ENCODE data around the gene TBKBP1. TPM values are rescaled to one million over a fixed set of nuclear protein-coding genes. Genes with fewer than 3 reads are reported as not detected.

Gene TBKBP1
- total RNA-seq, 2 experiments from 2014 or later, result 2.4 to 3.0 TPM

DNA sequence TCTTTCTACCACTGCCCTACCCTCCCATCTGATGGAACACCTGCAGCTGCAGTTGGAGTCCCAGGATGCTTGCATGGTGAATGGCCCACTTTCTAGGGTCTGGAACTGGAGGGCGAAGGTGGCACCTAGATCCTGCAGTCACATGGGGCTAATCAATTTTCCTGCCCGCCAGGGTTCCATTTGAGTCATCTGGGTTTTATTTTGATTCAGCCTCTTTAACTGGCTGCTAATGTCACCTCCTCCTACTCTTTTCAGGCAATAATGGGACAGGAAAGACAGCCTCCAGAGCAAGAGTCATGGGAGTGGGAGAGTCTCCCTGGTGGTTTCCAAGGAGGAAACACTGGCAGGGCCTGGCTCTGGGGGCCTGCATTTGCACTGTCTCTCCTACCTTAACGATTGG is 3.8 kb upstream of the TBKBP1 start:
- ChIA-PET CTCF (no interaction called here), POLR2A (no interaction called here)
- DNase-seq (no peak), ATAC-seq (ENCODE audit: poor library complexity) (no peak)
- H3K36me3 ChIP-seq (ENCODE audit: insufficient read depth, low read length), result peaks cover 10% of the 10 kb centered on the region
- no peaks in the 10 kb centered on the region for H3K9me3 ChIP-seq (ENCODE audit: control insufficient read depth in 1 of 2, insufficient read depth in 1 of 2, low read length in 2 of 2)
- Mint-ChIP-seq H3K4me1 (ENCODE audit: low read depth) (peaks cover 13% of the 10 kb centered on the region), H3K9me3 (no peaks in the 10 kb centered on the region), H3K27ac (no peak overlapping the region), H3K36me3 (ENCODE audit: low read depth) (peaks cover 10% of the 10 kb centered on the region), H3K4me3 (no peak overlapping the region), H3K27me3 (no peaks in the 10 kb centered on the region)
- intact Hi-C loops (cut with DNase I, micrococcal nuclease), result no loop called here
- peaks cover 20% of the 10 kb centered on the region for H3K4me1 ChIP-seq (ENCODE audit: insufficient read depth, low read length)
- no peak overlapping the region for H3K27ac ChIP-seq (ENCODE audit: low read depth in 1 of 2, low read length in 2 of 2)
- H3K27me3 ChIP-seq (ENCODE audit: control insufficient read depth in 1 of 2, insufficient read depth in 2 of 2, low read length in 2 of 2), result no peaks in the 10 kb centered on the region
- no peak overlapping the region for H3K4me3 ChIP-seq (ENCODE audit: low read length)
- TF ChIP-seq, protein P1, sequence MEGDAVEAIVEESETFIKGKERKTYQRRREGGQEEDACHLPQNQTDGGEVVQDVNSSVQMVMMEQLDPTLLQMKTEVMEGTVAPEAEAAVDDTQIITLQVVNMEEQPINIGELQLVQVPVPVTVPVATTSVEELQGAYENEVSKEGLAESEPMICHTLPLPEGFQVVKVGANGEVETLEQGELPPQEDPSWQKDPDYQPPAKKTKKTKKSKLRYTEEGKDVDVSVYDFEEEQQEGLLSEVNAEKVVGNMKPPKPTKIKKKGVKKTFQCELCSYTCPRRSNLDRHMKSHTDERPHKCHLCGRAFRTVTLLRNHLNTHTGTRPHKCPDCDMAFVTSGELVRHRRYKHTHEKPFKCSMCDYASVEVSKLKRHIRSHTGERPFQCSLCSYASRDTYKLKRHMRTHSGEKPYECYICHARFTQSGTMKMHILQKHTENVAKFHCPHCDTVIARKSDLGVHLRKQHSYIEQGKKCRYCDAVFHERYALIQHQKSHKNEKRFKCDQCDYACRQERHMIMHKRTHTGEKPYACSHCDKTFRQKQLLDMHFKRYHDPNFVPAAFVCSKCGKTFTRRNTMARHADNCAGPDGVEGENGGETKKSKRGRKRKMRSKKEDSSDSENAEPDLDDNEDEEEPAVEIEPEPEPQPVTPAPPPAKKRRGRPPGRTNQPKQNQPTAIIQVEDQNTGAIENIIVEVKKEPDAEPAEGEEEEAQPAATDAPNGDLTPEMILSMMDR (IDR thresholded peaks at IDR 0.05), result no peak

DNA sequence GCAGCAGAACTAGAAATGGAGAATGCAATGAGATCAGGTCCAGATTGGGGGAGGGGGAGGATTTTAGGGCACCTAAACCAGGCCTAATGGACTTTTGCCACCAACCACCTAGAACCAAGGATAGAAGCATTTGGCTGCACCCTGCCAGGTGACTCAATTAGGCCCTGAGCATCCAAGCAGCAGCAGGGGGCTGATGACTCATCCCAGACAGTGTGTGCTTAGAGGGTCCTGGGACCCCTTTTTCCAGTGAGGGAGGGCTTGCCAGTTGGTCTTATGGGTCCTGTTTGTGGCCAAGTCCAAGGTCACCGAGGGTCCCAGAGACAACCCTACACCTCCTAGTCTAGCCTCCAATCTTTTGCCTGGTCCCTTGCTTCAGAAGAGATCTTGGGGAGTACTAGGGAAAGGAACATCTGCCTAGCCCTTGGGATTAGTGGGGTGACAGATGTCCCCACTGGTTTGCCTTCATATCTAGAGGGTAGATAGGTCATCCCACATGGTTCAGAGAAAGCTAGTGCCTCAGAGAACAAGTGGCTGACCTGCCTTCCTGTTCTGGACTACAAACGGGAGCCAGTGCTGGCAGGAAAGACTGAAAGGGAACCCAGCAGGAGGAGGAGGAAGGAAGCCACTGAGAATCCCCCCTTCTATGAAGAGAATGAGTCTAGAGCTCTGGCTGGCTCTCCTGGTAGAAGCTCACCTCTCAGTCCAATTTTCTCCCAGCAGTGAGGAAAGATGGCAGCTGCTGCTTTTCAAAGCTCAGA is 1.6 kb upstream of the TBKBP1 start:
- Mint-ChIP-seq H3K4me1 (ENCODE audit: low read depth) (peaks cover 22% of the 10 kb centered on the region), H3K27ac (no peak overlapping the region), H3K9me3 (no peaks in the 10 kb centered on the region), H3K36me3 (ENCODE audit: low read depth) (no peaks in the 10 kb centered on the region), H3K4me3 (peak overlapping the region; percentile 91), H3K27me3 (no peaks in the 10 kb centered on the region)
- peaks cover 36% of the 10 kb centered on the region for H3K4me1 ChIP-seq (ENCODE audit: insufficient read depth, low read length)
- ChIA-PET CTCF (interaction anchor here (0.8 to 1.5 kb wide), 2 partner anchors 22 to 40 kb away, joined by 3 to 4 read pairs; partner anchors contain the start of gene TBX21), POLR2A (interaction anchor here (1.1 to 1.5 kb wide), 2 partner anchors 16 to 43 kb away, joined by 4 to 6 read pairs; partner anchors contain the start of gene KPNB1)
- intact Hi-C loops (cut with DNase I, micrococcal nuclease), result no loop called here
- DNase-seq (no peak), ATAC-seq (ENCODE audit: poor library complexity) (no peak)
- no peaks in the 10 kb centered on the region for H3K9me3 ChIP-seq (ENCODE audit: control insufficient read depth in 1 of 2, insufficient read depth in 1 of 2, low read length in 2 of 2)
- H3K36me3 ChIP-seq (ENCODE audit: insufficient read depth, low read length), result no peaks in the 10 kb centered on the region
- H3K27ac ChIP-seq (ENCODE audit: low read depth in 1 of 2, low read length in 2 of 2), result no peak overlapping the region
- H3K27me3 ChIP-seq (ENCODE audit: control insufficient read depth in 1 of 2, insufficient read depth in 2 of 2, low read length in 2 of 2), result no peaks in the 10 kb centered on the region
- TF ChIP-seq, protein P1 (IDR thresholded peaks at IDR 0.05), result no peak
- no peak overlapping the region for H3K4me3 ChIP-seq (ENCODE audit: low read length)

DNA sequence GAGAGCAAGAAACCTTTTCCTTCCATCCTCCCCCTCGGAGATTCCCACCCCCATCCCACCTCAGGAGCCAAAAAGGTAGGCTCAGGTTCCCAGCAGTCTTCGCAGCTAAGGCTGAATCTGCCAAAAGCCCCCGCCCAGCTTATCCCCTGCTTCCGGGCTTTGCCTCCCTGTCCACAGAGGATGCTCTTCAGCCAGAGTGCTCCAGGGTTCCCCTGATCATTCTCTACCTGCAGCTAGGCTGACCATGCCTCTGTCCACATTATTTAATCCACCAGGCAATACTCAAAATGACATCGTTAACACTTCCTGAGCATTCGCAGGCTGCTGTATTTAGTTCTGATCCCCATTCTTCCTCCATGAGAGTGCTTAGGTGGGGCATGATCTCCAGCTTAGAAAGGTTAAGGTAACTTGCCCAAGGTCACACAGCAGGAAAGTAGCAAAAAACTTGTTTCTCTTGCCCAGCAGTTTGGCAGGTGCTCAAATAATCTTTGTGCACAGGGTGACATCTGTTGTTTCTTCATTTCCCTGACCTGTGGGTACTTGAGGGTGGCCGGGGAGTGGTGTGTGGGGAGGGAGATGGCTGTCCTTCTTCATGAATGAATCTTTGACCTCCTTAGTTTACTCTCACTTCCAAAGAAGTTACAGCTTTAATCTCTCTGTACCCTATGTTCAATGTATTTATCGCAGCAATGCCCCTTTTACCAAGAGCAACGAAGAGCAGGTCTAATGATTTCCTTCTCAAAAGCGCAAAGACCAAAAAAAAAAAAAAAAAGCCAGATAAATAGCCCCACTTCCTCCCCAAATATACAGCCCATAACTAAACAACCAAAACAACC is 848 bp upstream of the TBKBP1 start:
- Mint-ChIP-seq H3K27me3 (no peaks in the 10 kb centered on the region), H3K4me3 (peak overlapping the region; percentile 91), H3K4me1 (ENCODE audit: low read depth) (peaks cover 22% of the 10 kb centered on the region), H3K27ac (peak overlapping the region; percentile 1), H3K36me3 (ENCODE audit: low read depth) (no peaks in the 10 kb centered on the region), H3K9me3 (no peaks in the 10 kb centered on the region)
- ATAC-seq (ENCODE audit: poor library complexity) (no peak), DNase-seq (no peak)
- H3K36me3 ChIP-seq (ENCODE audit: insufficient read depth, low read length), result no peaks in the 10 kb centered on the region
- ChIA-PET POLR2A (interaction anchor here (0.6 to 2.2 kb wide), 6 partner anchors 12 to 49 kb away, joined by 3 to 6 read pairs (median 4); partner anchors contain the start of gene KPNB1), CTCF (interaction anchor here (0.8 to 1.5 kb wide), 2 partner anchors 21 to 40 kb away, joined by 3 to 4 read pairs; partner anchors contain the start of gene TBX21)
- TF ChIP-seq, protein P1 (IDR thresholded peaks at IDR 0.05), result no peak
- H3K9me3 ChIP-seq (ENCODE audit: control insufficient read depth in 1 of 2, insufficient read depth in 1 of 2, low read length in 2 of 2), result no peaks in the 10 kb centered on the region
- H3K27me3 ChIP-seq (ENCODE audit: control insufficient read depth in 1 of 2, insufficient read depth in 2 of 2, low read length in 2 of 2), result no peaks in the 10 kb centered on the region
- intact Hi-C loops (cut with DNase I, micrococcal nuclease), result no loop called here
- H3K4me1 ChIP-seq (ENCODE audit: insufficient read depth, low read length), result peaks cover 38% of the 10 kb centered on the region
- H3K27ac ChIP-seq (ENCODE audit: low read depth in 1 of 2, low read length in 2 of 2), result no peak overlapping the region
- peak overlapping the region; percentile 64 for H3K4me3 ChIP-seq (ENCODE audit: low read length)
